ENCODE results near the gene RTL1.

RTL1 gene

DNA sequence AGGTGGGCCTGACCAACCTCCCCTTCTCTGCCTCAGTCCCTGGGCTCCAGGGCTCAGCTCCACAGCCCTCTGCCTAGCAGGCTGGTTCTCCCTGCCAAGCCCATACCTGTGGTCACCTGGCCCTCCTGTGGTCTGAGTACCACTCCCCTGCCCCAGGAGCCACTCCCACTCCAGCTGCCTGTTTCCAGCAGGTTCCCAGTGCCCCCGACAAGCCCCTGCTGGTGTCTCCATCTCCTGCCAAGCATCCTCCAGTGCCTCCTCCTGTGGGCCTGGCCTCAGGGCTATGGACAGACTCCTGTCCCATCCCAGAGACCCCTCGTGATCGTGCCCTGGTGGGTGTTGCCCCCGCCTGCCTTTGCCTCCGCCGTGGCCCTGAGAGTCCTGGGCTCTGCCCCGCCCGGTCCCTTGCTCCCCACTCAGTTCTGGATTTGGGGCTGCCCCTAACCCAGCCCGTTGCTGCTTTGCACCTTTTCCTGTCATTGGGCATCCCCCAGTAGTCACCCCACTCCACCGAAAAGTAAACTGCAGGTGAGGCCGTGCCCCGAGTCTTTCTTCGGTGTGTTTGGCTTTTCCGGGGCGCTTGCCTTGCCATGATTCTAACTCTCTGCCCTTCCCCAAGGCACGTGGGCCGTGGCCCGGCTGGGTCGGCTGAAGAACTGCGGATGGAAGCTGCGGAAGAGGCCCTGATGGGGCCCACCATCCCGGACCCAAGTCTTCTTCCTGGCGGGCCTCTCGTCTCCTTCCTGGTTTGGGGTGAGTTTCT is 67.8 kb downstream of the RTL1 start:
- DNase-seq (ENCODE audit: low read depth in 4 of 4, low spot score in 1 of 4), result no peak

GRCh38 chr14:100834794-100835547 is 68.6 kb downstream of the RTL1 start:
- DNase-seq (ENCODE audit: low read depth in 4 of 4, low spot score in 1 of 4), result no peak

DNA sequence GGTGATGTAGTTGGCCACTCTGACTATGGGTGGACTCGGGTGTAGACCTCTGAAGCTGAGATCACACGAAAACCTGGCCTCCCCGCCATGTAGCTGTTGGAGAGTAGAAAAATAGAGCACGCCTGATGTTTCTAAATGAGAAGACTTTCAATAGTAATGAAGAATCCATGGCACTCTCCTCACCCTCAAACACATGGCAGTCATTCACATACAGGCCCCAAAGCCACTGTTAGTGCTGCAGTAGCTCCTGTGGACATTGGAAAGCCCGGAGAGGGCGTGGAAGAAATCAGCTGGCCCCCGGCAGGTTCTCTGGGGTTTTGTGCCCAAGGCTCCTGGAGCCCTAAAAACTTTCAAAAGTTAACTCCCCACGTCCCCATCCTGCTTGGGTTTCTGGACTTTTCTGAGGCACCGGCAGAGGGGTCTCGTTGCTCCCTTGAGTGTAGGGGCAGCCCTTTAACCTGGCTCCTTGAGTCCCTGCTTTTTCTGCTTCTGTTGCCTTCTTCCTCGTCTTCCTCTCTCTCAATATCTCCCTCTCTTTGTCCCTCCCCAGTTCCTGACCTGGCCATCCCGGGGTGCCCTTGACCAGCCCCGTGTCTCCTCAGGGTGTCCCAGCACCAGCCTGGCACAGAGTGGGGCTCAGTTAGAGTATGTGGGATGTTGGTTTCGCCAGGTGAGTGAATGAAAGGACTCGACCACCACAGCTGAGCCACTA is 69.3 kb downstream of the RTL1 start:
- DNase-seq (ENCODE audit: low read depth in 4 of 4, low spot score in 1 of 4), result no peak

DNA sequence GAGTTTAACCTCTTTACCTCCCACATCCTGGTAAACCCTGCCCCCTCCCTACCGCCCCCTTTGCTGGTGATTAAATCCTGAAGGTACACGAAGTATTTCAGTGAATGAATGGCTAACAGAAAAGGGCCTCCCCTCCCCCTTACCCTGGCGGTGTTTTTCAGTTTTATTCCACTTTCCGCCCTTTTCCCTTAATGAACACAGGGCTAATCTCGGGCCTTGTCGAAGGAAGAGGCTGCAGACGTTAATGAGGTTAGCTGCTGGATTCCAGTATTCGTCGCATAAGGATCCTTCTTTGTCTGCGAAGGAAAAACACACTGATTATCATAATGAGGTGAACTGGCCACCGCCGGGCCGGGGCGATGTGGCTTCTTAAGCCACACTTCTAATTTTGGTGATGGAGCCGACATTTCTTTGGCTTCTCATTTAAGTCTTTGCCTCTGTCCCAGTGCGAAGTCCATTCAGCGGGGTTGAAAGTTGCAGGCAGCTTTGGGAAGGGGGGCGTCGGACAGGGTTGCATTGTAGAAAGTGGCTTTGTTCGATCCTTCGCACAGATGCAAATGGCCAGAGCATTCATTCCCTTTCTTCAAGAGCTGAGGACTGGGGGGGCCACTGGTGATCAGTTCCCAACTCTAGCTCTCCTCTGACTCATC is 71.1 kb downstream of the RTL1 start:
- DNase-seq (ENCODE audit: low read depth in 4 of 4, low spot score in 1 of 4), result no peak

DNA sequence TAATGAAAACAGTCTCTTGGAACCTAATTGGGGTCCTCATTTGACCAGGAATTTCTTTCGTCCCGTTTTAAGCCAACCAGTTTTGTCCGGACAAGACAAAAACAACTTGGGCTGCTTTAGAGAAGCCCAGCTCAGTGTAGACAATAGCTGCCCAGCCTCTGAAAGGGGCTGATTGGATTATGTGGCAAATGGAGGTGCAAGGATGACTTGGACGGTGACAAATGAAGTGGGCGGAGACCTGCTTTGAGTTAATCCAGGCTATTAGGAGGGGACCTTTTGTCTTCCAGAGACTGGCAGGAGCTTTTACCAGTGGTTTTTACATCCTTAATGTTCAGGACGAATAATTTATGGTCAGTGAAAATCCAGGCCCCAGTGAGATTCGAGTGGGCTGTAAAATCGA is 72.8 kb downstream of the RTL1 start:
- DNase-seq (ENCODE audit: low read depth in 4 of 4, low spot score in 1 of 4), result no peak

Measured in stimulated activated CD4-positive, alpha-beta T cell treated with anti-CD3 and anti-CD28 coated beads, Interleukin-1b, Interleukin-23, amount 100 ng/mL, for 24 hours (primary cell).